Epidermal melanocyte (primary cell): ENCODE results near the gene ONECUT1.
"Not testable (repeated sequence)": the region's sequence is repeated elsewhere in the genome, so short reads cannot be mapped to it uniquely, and the experiment has no call there.

Experiments
- DNase-seq: peaks from one replicate; pipeline ENCODE4 v3.0.0; 2011; ENCODE audit warnings: low spot score; ENCODE audit not compliant: insufficient read length

Gene ONECUT1

DNA sequence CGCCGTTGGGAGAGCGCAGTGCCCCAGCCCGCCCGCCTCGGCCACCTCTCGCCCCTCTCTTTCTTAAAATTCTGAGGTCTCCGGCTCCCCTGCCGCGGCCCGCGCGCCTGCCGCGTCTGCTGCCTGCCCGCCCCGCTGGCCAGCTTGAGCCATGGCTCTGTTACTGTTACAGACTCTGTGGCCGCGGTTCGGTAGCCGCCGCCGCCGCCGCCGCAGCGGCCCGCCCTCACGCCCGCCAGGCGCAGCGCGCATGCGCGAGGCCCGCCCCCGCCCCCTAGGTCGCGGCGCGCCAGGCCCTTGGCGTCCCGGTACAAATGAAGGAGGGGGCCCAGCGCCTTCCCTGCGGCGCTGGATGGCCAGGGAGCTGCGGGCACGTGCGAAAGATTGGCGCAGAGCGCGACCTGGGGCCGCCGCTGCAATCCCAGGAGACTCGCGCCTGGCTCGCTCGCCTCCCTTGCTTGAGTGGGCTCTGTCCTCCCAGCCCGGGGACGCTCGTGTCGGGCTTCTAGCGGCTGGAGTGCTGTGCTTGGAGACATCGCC lies at the start of gene ONECUT1:
ONECUT1 (minus strand) TSS at position 168 of the 540 bp plus-strand sequence. CDS start 452 bp downstream, outside the sequence.
- peak; percentile 58 for DNase-seq

DNA sequence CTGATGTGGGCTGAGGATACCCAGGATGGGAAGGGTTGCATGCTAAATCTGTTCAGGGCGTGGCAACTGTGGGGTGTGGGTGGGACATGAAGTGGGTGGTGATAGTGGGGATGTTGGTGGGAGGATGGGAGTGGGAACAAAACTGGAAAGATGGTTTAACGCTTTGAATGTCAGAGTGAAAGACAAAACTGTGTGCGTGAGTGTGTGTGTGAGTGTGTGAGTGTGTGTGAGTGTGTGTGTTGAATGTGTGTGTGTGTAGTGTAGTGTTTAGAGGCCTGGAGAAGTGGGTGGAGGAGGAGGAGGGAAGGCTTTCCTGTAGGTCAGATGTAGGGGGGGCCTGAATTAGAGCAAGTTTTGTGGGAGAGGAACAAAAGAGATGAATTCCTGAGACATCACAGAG lies 44.2 kb upstream of the ONECUT1 start:
- no peak for DNase-seq

DNA sequence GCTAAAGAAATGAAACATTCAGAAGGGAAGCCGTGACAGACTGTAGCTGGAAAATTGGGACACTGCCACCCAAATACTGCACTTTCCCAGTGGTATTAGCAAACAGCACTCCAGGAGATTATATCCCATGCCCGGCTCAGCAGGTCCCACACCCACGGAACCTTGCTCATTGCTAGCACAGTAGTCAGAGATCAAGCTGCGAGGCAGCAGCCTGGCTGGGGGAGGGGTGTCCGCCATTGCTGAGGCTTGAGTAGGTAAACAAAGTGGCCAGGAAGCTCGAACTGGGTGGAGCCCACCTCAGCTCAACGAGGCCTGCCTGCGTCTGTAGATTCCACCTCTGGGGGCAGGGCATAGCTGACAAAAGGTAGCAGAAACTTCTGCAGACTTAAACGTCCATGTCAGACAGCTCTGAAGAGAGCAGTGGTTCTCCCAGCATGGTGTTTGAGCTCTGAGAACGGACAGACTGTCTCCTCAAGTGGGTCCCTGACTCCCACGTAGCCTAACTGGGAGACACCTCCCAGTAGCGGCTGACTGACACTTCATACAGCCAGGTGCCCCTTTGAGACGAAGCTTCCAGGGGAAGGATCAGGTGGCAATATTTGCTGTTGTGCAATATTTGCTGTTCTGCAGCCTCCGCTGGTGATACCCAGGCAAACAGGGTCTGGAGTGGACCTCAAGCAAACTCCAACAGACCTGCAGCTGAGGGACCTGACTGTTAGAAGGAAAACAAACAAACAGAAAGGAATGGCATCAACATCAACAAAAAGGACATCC lies 34.2 kb upstream of the ONECUT1 start:
- DNase-seq: not testable (repeated sequence)

DNA sequence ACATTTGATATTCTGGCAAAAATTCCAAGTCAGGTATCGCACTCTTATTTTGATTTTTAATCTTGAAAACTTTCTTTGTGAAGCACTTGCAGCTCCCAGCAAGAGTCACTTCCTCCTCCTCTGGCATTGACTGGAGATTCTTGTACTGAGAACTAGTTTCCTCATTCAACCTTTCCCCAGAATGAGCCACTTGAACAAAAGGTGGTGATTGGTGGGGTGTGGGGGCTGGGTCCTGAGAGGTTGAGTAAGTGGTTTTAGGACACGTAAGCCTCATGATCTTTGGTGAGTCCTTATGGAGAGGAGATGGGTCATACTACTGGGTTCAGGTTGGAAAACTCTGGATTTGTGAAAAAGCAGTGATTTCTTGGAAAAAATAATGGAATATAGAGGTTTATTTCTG lies 32.3 kb upstream of the ONECUT1 start:
- no peak for DNase-seq

DNA sequence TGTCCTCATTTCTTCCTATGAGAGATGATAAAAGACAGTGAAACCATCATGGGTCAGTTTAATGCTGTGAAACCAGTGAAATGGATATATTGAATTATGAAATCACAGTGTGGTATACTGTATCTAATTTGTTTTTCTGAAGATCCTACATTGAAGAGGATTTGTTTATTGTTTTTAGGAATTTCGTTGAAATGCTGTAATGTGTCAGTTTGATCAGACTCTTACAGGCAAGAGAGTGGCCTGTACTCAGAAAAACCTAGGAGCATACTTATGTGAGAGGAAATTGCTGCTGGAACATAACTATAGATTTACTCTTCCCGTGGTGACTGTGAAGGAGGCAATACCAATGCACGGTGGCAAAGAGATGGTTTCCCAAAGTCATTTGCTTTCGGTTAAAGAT lies 29.1 kb upstream of the ONECUT1 start:
- DNase-seq: no peak

DNA sequence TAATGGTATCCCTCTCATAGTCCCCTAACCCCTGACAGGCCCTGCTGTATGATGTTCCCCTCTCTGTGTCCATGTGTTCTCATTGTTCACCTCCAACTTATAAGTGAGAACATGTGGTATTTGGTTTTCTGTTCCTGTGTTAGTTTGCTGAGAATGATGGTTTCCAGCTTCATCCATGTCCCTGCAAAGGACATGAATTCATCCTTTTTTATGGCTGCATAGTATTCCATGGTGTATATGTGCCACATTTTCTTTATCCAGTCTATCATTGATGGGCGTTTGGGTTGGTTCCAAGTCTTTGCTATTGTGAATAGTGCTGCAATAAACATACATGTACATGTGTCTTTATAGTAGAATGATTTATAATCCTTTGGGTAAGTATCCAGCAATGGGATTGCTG lies 25.8 kb upstream of the ONECUT1 start:
- DNase-seq: not testable (repeated sequence)

DNA sequence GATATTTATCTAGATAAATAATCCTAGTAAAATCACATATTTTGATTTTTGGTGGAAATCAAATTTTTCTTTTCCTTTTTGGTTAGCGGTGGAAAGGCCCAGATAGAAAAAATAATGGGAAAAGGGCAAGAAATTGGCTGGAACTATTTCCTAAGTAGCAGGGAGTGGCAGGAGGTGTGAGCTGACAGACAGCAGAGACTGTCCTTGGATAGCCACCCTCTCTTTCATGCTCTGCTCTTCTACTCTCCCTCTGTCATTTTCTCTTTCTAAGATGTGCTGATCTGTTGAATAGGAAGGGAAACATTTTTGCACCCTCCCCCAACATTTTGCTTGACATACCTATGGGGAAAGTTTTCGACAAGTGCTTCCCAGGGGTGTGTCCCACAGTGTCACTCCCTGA lies 18.9 kb upstream of the ONECUT1 start:
- DNase-seq: no peak

DNA sequence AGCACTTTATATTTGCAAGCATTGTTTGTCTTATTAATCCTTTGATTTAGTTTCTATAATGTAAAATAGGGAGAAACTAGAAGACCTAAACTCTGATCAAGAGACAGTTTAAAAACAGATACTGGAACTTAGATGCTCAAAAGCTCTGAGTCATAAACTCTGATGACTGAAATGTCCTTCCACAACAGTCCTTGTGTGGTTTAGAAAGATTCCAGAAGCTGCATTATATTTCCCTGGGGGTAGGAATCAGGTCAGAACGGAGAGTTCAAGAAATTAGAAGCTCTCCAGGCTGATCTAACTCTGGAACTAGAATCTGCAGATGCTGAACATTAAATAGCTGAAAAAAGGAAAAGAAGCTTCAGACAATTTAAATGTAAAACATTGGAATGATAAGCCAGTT lies 18.3 kb upstream of the ONECUT1 start:
- DNase-seq: no peak

DNA sequence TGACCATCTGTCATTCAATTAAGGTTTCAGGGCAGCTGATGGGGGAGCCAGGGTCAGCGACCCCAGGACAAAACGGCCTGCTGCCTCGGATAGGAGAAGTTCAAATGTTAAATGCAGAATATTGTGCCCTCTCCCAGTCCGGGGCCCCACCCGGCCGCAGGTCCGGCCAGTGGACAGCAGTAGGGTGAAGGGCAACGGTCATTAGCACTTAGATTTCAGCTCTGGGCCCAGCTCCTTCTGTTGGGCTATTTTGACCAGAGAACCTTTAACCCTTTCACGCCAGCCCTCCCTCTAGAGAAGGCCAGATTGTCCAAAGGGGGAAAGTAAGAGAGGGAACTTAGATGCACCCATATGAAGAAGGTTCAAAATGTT lies 16.1 kb upstream of the ONECUT1 start:
- no peak for DNase-seq

DNA sequence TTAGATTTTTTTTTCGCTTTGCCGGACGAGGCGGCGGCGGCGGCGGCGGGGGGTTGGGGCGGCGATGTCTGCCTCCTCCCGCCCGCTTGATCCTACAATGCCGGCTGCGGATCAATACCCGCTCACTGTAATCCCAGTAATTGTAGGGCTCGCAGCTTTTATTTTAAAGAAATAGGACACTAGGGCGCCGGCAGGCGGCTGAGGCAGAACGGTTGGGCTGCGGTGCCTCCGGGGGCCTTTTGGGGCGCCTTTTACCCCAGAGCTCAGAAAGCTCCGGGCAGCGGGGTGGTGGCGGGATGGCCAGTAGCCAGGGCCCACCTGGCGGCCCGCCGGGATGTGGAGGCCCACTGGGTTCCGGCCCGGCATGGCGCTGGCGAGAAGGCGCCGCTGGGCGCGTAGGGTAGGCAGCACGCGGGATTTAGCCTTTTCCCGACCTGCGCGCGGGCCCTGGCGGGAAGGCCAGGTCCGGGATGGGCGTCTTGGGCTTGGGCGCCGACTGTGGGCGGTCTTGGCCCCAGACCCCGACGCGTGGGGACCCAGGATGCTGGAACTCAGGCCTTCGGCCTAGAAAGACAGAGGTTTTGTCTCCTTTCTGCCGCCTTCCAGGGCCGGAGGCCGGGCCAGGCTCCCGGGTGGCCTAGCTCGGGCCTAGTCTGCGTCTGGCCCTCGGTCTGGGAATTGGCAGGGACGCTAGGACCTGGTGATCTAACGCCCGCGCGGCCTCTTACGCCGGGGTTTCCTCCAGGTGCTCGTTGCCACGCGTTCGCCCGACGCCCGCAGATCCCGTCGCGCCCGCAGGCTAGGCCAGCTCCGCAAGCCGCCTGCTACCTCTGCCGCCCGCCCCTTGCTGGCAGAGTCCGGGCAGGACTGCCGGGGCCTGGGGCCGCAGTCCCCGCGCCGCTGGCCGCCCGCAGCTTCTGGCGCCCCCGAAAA lies 15.5 kb upstream of the ONECUT1 start:
- no peak for DNase-seq

DNA sequence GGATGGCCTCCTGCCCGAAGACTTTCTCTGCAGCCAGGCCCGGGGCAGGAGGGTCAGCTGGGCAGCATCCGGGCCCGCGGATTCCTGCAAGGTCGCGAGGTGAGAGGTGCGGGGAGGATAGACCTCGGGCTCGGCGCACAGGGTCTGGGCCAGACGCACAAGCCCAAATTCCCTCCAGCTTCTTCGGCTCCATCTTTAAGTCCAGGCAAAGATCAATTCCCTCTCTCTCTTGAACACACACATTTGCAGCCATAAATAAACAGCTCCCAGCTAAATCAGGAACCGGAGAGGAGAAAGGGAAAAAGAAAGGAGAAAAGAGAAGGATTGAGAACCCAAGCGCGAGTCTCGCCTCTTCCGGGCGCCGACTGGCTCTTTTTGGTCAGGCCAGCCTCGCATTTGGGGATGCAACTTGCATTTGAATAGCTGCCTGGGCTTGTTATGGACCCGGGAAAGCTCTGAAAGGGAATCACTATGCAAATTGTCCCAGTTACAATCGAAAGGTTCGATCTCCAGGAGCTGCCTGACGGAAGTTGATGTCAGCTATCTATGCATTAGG lies 14.5 kb upstream of the ONECUT1 start:
- DNase-seq: no peak

DNA sequence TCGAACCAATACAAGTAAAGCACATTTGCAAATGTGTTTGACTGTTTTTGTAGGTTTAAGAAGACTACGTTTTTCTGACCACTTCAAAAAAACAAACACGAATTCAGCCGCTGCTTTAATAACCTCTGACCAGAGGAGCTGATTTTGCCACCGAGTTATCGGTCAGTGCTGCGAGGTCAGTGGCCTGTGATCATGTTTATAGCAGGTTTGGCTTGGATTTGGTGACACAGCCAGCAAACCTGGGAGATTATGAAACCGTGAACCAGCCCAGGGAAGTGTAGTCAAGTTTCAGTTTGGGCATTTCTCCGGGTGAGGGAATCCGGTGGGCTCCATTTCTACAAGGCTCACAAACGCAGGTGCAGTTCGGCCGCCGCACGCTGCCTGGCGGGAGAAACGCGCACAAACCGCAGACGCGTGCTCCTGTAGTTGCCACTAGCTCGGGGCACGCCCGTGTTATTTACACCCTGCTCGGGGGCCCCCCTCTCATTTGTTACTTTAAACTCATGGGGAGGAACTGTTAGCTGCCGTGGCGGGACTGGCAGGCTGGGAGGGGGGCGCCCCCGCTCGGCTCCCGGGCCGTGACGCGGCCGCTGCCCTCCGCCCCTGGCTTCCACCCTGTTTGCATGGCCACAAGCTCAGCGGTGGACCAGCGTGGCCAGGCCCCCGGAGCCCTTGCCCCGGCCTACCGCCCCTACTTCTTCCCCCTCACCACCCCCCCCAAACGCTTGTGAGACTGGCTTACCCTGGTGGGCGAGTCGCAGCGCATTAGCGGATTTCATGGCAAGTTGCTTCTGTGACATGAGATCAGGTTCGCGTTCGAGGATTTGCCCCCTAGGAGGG lies 13.6 kb upstream of the ONECUT1 start:
- no peak for DNase-seq

DNA sequence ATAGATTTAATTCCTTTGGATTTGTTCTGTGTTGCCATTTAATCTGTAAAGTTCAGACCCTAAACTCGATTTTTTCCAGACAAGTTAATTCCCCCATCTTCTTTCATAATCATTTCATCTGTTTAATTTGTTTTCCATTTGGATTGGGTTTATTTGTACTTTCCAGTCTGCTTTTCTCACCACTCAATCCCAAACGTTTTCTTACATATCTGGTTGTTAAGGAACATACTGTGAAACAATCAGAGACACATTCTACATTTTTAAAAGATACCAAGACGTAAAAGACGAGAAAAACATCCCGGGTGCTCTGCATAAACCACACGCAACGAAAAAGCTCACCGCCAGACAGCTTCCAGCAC lies 13.0 kb upstream of the ONECUT1 start:
- DNase-seq: no peak

DNA sequence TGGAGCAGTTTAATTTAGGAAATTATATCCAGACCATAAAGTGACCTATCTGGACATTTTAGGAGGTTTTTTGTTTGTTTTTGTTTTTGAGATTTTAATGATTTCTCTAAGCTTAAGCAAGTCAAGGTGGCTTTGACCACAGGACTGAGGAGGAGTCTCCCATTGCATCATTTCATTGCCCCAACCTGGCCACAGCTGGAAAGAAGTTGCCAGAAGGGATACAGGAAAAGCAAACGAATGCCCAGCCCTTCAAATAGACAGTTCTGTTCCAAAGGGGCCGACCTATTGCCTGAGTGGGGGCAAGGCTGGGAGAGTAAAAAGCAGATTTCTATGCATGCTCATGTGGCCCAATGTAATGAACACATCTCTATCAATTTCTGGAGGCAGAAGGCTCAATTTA lies 12.0 kb upstream of the ONECUT1 start:
- no peak for DNase-seq

DNA sequence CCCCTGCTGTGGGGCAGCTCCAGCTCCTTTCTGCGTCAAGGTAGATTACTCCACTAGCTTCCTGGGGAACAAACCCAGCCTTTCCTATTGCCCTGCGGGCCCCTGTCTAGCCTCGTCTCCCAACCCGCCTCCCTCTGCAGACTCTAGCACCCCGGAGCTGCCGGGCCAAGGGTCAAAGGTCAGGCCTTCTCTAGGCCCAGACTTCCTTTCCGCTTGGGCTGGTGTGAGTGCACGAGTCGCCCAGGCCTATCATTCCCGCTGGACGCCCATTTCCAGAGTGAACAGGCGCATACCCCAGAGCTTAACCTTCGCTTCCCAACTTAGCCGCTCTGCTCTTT lies 11.6 kb upstream of the ONECUT1 start:
- no peak for DNase-seq

DNA sequence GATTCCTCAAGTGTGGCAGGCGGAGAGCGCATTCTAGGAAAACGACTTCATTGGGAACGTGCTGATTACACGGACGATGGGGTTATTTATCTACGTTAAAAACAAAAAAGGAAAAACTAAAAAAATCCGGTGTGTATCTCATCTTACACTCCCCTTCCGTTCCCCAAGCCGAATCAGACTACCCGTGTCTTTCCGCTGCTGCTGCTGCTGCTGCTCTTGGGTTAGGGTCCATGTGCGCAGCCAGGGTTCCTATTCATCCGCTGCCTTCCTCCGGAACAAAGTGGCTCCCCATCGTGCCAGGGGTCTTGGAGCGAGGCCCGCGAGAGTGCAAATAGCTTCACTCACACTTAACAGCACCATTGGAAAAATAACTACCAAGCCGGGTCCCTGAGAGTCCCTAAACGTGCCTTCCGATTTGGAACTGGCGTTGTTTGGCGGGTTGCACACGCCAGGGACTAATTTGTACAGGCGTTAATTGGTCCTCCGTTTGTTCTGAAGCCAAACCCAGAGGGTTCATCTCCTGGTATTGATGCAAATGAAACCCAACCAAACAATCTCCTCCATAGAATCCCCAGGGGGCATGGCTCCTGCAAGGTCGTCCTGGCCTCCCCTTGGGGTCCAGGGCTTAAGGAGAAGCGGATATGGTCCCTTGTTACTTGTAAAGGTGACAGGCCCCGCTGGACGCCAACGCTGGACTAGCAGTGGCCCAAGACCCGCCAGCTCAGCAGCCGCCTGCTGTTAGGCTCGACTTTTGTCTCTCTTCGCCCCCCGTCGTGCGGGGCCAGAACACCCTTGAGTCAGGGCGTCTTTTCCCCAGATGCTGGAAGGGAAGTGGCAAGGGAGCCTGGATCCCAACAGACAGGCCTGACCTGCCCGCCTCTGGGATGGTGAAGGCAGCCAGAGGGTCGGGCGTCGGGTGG lies 11.0 kb upstream of the ONECUT1 start:
- no peak for DNase-seq

DNA sequence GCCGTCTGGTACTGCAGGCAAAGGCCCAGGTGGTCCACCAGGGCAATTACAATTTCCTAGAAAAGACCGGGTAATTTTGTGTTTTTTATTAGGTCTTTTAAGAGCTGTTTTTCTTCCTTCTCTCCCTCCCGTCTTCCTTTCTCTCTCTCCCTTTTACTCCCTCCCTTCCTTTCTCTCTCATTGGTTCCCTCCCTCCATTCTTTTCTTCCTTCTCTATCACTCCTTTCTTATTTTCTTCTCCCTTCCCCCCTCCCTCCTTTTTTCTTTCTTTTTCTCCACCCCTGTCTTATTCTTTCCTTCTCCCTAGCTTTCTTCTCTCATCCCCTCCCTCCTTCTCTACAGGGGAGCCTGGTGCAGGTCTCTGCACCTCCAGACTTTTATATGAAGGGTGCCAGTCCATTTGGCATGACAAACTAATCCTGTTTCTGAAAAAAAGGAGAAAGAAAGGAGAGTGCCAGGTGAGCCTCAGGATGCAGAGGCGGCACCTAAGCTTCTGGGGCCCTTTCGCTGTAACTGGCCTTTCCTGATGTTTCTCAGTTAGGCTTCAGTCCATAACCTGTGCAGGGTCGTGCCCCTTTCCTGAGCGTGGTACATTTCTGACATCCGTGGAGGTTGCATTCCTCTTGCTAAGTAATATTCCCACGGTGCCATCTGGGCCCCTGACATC lies 9.1 kb upstream of the ONECUT1 start:
- no peak for DNase-seq

DNA sequence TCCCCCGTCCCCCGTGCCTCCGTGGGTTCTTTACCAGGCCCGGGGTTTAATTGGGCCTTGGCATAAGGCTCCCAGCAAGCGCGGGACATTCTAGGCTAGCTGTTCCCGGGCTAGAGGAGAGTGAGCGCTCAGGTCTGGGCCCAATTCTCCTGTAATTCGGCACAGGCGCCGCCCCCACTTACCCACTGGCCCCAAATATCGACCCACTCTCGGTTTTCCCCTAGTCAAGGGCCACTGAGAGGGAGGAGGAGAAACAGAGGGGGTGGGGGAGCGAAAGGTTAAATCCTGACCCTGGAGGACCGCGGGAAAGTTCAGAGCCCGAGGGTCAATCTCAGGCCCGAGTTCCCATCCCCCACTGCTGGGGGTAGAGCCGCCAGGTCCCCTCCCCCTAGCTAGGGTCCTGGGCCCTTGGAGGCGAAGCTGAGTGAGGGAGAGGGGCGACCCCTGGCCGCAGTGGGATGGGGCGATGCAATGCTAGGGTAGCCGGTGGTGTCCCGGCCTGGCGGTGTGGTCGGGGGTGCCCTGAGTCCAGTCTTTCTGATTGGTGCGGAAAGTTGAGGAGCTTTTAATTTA lies 8.5 kb upstream of the ONECUT1 start:
- DNase-seq: no peak
